GM20431 (cell line): ENCODE measurements around the gene PAPOLA.

ENCODE experiments used
- in situ Hi-C: fragments of 300-500 bp; cut with MseI, MboI; formaldehyde crosslinking; loops from one replicate; pipeline ENCODE4 v1.15.0; 2020; ENCODE audit warnings: low sequenced_read_pairs; ENCODE audit not compliant: unreplicated experiment

The PAPOLA gene

DNA sequence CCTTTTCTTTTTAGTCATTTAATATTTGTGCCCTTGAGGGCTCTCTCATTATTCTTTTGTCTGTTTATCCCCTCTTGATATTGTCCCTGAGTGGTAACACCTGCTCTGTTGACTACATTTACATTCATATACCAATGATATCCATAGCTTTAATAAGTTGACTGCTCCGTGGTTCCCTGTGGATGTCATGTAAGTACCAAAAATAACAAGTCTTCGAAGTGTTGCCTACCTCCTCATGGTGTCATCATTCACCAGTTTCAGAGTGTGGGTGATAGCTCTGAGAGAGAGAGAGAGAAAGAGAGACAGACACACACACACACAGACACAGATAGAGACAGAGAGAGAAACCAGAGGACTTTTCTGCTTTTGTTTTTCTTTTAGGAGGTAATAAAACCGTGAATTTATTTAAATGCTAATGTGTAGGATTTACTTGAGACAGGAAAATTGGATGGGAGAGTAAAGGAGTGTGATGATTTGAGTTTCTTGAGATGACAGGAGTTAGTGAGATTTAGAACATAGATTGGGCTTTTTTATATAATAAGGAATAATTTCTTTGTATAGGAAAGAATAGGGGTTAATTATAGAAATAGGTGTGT is 52.2 kb downstream of the PAPOLA start:
- in situ Hi-C loops: no loop called here

- in situ Hi-C loops: no loop called here
Observed at GRCh38 chr14:96559571-96559970, 57.4 kb downstream of the PAPOLA start.

- in situ Hi-C loops: no loop called here
Observed at GRCh38 chr14:96564389-96564788, 62.2 kb downstream of the PAPOLA start.

DNA sequence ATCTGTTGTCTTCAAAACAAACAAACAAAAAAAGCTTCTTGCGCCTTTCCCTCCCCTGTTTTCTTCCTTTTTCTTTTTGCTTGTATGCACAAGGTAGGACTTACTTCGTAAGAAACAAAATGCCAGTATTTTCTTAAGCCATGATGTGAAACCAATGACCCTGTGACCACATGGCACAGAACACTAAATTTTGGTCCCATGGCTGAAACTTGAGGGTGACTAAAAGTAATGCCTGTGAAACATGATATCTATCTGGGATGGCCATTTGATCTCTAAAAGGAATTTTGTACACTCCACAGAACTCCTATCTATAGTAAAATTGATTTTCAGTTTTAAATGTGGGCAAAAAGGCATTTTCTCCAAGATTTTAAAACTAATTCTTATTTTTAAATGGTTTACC is 63.6 kb downstream of the PAPOLA start:
- in situ Hi-C loops: no loop called here

GRCh38 chr14:96567289-96567899 is 65.2 kb downstream of the PAPOLA start:
- in situ Hi-C loops: no loop called here

DNA sequence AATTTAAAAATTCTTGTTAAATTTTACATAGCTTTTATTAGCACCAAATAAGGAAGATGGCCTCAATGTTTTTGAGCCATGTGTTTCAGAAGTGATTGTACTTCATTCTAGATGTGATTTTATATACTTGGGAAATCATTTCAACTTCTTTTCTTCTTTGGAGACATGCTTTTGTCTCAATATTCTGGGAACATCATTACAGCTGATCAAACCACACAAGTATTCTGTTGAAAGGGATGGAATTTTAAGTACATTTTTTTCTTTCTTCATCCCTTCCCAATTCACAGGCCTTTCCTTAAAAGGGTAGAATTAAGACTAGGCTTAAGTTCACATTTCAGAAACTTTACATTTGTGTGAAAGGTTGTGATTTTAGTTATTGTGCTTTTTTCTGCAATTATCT is 66.4 kb downstream of the PAPOLA start:
- in situ Hi-C loops: no loop called here

GRCh38 chr14:96571311-96571710 is 69.1 kb downstream of the PAPOLA start:
- in situ Hi-C loops: no loop called here

GRCh38 chr14:96573473-96574100 is 71.4 kb downstream of the PAPOLA start:
- in situ Hi-C loops: no loop called here

- in situ Hi-C loops: no loop called here
Observed at GRCh38 chr14:96574171-96574632, 72.0 kb downstream of the PAPOLA start.

DNA sequence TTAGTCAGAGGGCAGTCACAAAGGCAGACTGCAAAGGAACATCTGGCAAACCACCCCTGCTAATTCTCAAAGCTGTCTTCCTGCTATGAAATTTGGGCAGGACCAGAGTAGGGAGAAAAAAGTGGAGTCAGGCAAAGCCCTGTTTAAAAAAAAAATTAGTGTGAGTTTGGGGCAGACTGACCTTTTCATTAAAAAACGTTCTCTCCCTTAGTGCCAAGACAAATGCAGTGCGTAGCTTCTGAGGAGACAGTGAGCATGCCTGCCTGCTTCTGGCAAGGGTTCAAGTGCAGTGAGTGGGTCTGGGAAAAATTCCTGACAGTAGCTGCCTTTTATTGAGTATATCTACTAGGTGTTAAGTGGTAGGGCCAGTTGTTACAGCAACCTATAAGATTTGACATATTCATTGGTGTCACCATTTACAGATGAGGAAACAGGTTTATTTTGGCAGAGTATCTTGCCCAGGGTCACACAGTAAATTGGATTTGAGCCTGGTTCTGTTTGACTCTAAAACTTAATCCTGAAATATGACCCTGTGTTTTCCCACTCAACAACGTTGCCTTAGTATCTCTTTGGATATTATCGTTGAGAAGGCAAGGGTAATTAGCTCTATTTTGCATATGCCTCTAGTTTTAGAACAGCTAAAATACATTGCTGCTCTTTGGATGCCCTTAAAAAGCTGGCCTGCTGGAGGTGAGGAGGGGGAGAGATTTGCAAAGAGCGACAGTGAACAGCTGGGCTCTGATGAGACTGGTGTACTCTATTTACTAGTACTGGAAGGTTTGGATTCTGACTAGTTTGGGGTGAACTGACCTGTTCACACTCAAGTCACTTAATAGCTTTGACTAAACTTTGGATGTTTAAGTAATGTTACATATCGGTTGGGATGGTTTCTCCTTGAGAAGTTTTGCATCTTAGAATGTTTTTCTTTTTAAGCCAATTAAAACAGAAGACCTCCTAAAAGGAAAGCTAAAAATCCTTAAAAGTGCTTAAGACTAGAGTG is 72.8 kb downstream of the PAPOLA start:
- in situ Hi-C loops: loop anchor here (25.0 kb wide), 1 partner anchor 362 kb away; no protein-coding TSS in a partner anchor

GRCh38 chr14:96576359-96576758 is 74.2 kb downstream of the PAPOLA start:
- in situ Hi-C loops: loop anchor here (25.0 kb wide), 1 partner anchor 361 kb away; no protein-coding TSS in a partner anchor

- in situ Hi-C loops: loop anchor here (25.0 kb wide), 1 partner anchor 360 kb away; no protein-coding TSS in a partner anchor
Observed at GRCh38 chr14:96576937-96577336, 74.8 kb downstream of the PAPOLA start.

DNA sequence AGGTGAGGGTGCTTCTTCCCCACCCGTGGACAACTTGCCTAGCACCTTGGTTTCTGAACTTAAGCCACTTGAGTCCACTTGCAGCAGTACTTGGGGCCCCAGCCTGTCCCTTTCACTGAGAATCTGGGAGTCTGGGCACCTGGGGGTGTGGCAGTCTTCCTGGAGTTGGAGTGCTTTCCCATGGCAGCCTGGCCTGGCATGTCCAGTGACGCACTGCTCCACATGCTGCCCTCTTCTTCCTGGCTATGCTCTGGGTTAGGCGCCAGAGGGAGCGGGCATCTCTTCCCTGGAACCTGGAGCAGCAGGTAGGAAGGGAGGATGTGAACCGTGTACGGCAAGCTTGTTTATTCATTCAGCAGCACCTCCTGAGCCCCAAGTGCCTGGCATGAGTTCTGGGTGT is 76.4 kb downstream of the PAPOLA start:
- in situ Hi-C loops: loop anchor here (25.0 kb wide), 1 partner anchor 359 kb away; no protein-coding TSS in a partner anchor

DNA sequence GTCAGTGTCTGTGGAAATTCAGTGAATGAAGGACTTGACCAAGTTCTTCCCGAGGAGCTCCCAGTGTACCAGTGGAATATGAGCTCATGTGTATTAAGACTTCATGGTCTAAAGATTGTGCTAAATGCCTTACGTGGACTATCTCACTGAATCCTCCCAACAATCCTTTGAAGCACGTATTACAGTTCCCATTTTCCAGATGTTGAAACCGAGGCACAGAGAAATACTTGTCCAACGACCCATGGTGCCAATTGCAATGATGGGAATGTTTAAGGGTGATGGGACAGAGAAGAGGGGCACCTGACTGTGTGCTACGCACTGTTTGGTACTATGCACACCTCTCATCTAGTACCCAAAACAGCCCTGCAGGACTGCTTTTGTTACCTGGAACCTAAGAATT is 77.2 kb downstream of the PAPOLA start:
- in situ Hi-C loops: loop anchor here (25.0 kb wide), 1 partner anchor 358 kb away; no protein-coding TSS in a partner anchor

DNA sequence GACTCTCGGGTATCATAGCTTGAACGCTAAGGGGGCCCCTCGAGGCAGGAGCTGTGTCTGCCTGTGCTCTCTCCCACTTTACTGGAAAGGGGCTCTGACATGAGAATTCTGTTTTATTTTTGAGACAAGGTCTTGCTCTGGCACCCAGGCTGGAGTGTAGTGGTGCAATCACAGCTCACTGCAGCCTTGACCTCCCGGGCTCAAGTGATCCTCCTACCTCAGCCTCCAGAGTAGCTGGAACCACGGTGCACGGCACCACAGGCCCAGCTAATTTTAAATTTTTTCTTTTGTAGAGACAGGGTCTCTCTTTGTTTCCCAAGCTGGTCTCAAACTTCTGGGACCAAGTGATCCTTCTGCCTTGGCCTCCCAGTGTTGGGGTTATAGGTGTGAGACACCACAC is 77.7 kb downstream of the PAPOLA start:
- in situ Hi-C loops: loop anchor here (10.0 to 25.0 kb wide), 2 partner anchors 165 to 357 kb away; no protein-coding TSS in a partner anchor

GRCh38 chr14:96580566-96580965 is 78.4 kb downstream of the PAPOLA start:
- in situ Hi-C loops: loop anchor here (10.0 to 25.0 kb wide), 2 partner anchors 164 to 357 kb away; no protein-coding TSS in a partner anchor

DNA sequence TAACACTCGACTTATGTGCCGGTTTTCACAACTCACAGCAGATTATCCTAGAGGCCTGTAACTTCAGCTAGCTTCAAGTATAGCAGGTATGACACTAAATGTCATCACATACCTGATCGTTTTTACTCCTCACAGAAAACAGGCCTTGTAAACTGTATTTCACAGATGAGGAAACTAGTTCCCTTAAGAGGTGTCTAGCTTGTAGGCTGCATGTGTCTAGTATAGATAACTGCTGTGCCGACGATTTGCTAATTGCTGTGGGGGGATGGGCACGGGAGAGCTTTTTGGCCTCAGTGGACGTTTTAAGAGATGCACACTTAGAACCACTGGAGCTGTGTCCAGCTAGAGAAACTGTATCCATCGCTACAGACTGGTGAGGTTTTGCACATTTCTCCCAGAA is 78.8 kb downstream of the PAPOLA start:
- in situ Hi-C loops: loop anchor here (10.0 to 25.0 kb wide), 2 partner anchors 164 to 356 kb away; no protein-coding TSS in a partner anchor

DNA sequence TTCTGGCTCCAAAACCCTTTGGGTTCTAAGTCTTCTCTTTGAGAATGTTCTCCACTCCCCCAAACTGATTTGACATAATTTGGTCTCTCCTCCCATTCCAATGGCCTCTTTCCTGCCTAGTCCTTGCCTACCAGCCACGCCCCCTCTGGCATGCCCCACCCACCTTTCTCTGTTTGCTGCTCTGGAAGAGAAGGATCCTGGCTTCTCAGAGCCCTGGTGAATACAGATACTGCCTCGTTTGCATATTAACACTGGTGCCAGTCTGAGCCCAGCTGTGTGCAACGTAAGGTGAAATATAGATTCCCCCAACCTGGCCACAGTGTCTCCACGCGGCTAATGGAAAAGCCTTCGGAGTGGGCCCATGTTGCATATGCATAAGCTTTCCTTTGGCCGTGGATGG is 79.7 kb downstream of the PAPOLA start:
- in situ Hi-C loops: loop anchor here (10.0 to 25.0 kb wide), 2 partner anchors 163 to 355 kb away; no protein-coding TSS in a partner anchor

DNA sequence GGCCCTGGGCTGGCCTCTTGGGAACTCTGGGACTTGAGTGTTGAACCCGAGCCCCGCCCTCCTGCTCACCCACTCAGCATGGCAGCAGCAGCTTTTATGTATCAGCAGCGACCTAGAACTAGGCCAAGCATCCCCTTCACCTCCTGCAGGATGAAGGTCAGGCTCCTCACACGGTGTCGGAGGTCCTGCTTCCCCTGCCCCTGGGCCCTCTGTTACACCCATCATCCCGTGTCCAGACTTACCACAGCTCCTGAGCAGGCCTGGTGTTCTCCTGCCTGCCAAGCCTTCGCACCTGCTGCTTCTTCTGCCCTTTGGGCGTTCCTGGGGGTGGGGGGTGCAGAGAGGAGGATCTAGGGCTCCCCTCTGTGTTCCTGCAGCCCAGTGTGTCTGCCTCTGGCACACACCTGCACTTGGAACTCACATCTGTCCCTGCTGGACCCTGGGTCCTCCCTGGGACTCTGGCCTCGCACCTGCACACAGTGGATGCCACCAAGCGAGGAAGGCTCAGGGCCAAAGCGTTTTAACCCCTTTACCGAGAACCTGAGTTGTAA is 80.3 kb downstream of the PAPOLA start:
- in situ Hi-C loops: loop anchor here (10.0 to 25.0 kb wide), 2 partner anchors 162 to 355 kb away; no protein-coding TSS in a partner anchor
